Esophagus muscularis mucosa (tissue), 4 donors: ENCODE results near the gene RYR1. TPM values are rescaled to one million over a fixed set of nuclear protein-coding genes. Genes with fewer than 3 reads are reported as not detected.

ENCODE experiments used
- DNase-seq: peaks from one replicate; pipeline ENCODE4 v3.0.0-alpha.2; 2017; ENCODE audit errors: extremely low spot score
- H3K27ac ChIP-seq, 4 donors: fragments of 200-600 bp; sonication (generic); replicated peaks in 1 of 4; 1 replicate in 3 of 4; 2 replicates in 1 of 4; pipeline ENCODE4 v1.5.1; 2016 to 2019; ENCODE audit warnings: mild to moderate bottlenecking in 1 of 4
- H3K27me3 ChIP-seq, 4 donors: fragments of 200-600 bp; sonication (generic); one replicate each; pipeline versions ENCODE4 v1.5.1 to v1.6.0; 2016 to 2019
- H3K36me3 ChIP-seq, 4 donors: fragments of 200-600 bp; sonication (generic); one replicate each; pipeline ENCODE4 v1.5.1; 2016 to 2019
- H3K4me1 ChIP-seq, 4 donors: fragments of 200-600 bp; sonication (generic); one replicate each; pipeline ENCODE4 v1.5.1; 2016 to 2019
- H3K4me3 ChIP-seq, 4 donors: fragments of 200-600 bp; sonication (generic); 1 replicate in 2 of 4; 2 replicates in 2 of 4; pipeline ENCODE4 v1.5.1; 2016 to 2019; ENCODE audit warnings: mild to moderate bottlenecking in 4 of 4, moderate library complexity in 1 of 4
- H3K9me3 ChIP-seq, 4 donors: fragments of 200-600 bp; sonication (generic); 1 replicate in 3 of 4; 2 replicates in 1 of 4; pipeline ENCODE4 v1.5.1; 2016 to 2019
- EP300 ChIP-seq: sonication (generic); formaldehyde crosslinking; IDR thresholded peaks from one replicate; pipeline ENCODE4 v1.6.1; 2017; ENCODE audit warnings: antibody characterized with exemption
- POLR2A ChIP-seq: fragments of 450-650 bp; IDR thresholded peaks from one replicate; pipeline ENCODE4 v1.6.1; 2017; ENCODE audit warnings: antibody characterized with exemption, moderate library complexity, mild to moderate bottlenecking, low read depth
- POLR2AphosphoS5 ChIP-seq, 2 donors: sonication (generic); formaldehyde crosslinking; IDR thresholded peaks; one replicate each; pipeline ENCODE4 v1.6.1; 2017; ENCODE audit warnings: antibody characterized with exemption in 2 of 2
- WGBS: methylation state at CpG from one replicate; pipeline ENCODE4 v1.1.5; 2018; 5-methylcytosine and 5-hydroxymethylcytosine counted together
- intact Hi-C: fragments of 100-400 bp; cut with DNase I; formaldehyde crosslinking; loops from one replicate; pipeline ENCODE4 v1.15.1; 2023
- total RNA-seq, 4 donors: library from RNA; depleted of rRNA; stranded (reverse); fragments of >200 nt; gene quantifications; one replicate each; pipeline versions ENCODE4 v1.1.0 to v1.2.1, GENCODE V29; 2016
- TF ChIP-seq, protein P1 (sequence below), 3 experiments: fragments of 200-600 bp in 2 of 3; fragments of 450-650 bp in 1 of 3; sonication (generic) in 2 of 3; IDR thresholded peaks; one replicate each; pipeline ENCODE4 v1.5.1; 2017 to 2019; ENCODE audit warnings: antibody characterized with exemption in 3 of 3, mild to moderate bottlenecking in 2 of 3, moderate library complexity in 1 of 3

RYR1 gene
- total RNA-seq, 4 donors from 2014 or later, result 0.99 to 4.0 (median 2.7) TPM

DNA sequence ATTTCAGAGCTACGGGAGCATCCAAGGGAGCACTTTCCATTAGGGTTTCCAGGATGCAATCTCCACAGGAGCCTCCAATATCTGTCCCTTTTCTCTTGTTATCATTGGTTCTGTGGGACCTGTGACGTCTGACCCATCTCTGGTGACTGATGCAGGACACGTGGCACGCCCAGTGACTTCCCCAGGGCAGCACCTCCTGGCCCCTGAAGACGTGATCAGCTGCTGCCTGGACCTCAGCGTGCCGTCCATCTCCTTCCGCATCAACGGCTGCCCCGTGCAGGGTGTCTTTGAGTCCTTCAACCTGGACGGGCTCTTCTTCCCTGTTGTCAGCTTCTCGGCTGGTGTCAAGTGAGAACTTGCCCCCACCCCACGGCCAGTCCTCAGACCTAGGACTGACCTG is 25.5 kb downstream of the RYR1 start:
- Histone ChIP-seq H3K9me3 (no peaks in the 10 kb centered on the region), H3K27ac (no peak overlapping the region), H3K4me3 (no peak overlapping the region), H3K36me3 (no peaks in the 10 kb centered on the region), H3K4me1 (no peaks in the 10 kb centered on the region), H3K27me3 (peaks cover 0 to 20% (median 0%) of the 10 kb centered on the region in 4 donors)
- TF ChIP-seq POLR2A, result no peak
- no peak for TF ChIP-seq EP300
- TF ChIP-seq, protein P1, sequence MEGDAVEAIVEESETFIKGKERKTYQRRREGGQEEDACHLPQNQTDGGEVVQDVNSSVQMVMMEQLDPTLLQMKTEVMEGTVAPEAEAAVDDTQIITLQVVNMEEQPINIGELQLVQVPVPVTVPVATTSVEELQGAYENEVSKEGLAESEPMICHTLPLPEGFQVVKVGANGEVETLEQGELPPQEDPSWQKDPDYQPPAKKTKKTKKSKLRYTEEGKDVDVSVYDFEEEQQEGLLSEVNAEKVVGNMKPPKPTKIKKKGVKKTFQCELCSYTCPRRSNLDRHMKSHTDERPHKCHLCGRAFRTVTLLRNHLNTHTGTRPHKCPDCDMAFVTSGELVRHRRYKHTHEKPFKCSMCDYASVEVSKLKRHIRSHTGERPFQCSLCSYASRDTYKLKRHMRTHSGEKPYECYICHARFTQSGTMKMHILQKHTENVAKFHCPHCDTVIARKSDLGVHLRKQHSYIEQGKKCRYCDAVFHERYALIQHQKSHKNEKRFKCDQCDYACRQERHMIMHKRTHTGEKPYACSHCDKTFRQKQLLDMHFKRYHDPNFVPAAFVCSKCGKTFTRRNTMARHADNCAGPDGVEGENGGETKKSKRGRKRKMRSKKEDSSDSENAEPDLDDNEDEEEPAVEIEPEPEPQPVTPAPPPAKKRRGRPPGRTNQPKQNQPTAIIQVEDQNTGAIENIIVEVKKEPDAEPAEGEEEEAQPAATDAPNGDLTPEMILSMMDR (IDR thresholded peaks at IDR 0.05), result no peak
- TF ChIP-seq POLR2AphosphoS5 (IDR thresholded peaks at IDR 0.05), result no peak
- 81% methylated on average over 13 of the region's 13 CpGs for WGBS
- no peak for DNase-seq
- intact Hi-C loops, result no loop called here

- H3K4me3 ChIP-seq, result no peak overlapping the region
- DNase-seq, result no peak
- WGBS, result 90% methylated on average over 18 of the region's 18 CpGs
- no peaks in the 10 kb centered on the region for H3K9me3 ChIP-seq
- no peaks in the 10 kb centered on the region for H3K4me1 ChIP-seq
- no peak overlapping the region for H3K27ac ChIP-seq
- intact Hi-C loops, result no loop called here
- peaks cover 0 to 30% (median 0%) of the 10 kb centered on the region in 4 donors for H3K27me3 ChIP-seq
- H3K36me3 ChIP-seq, result no peaks in the 10 kb centered on the region
- TF ChIP-seq POLR2A (no peak), EP300 (no peak), POLR2AphosphoS5 (IDR thresholded peaks at IDR 0.05) (no peak)
- TF ChIP-seq, protein P1 (IDR thresholded peaks at IDR 0.05), result no peak
Measured at GRCh38 chr19:38463365-38463764, 29.9 kb downstream of the RYR1 start.

DNA sequence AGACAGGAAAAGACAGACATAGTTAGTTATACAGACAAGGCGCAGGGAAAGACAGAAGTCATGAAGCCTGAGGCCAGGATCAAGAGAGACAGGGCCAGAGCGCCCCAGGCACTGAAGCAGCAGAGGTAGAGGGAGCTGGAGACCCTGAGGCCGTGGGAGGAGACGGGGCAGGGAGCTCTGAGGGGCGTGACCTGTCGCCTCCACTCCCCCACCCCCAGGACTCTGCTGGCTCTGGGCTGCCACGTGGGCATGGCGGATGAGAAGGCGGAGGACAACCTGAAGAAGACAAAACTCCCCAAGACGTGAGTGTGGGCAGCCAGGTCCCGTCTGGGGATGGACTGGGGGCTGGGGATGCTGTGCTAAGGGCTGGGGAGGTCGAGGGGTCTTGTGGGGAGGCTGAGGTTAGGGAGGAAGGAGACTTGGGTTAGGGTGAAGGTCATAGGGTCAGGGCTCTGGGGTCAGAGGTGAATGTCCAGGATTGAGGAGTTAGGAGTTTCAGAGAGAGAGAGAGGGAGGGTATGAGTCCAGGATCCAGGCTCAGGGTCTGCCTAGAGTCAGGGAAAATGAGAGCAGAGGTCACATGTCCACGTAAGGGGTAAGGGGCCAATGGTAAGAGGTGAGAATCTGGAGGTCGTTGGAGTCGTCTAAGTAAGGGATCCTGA is 31.1 kb downstream of the RYR1 start:
- no peak for DNase-seq
- no peak overlapping the region for H3K4me3 ChIP-seq
- 62% methylated on average over 15 of the region's 15 CpGs for WGBS
- TF ChIP-seq POLR2AphosphoS5 (IDR thresholded peaks at IDR 0.05) (no peak), EP300 (no peak), POLR2A (no peak)
- TF ChIP-seq, protein P1 (IDR thresholded peaks at IDR 0.05), result no peak
- H3K9me3 ChIP-seq, result no peaks in the 10 kb centered on the region
- H3K27me3 ChIP-seq, result peaks cover 0 to 36% (median 0%) of the 10 kb centered on the region in 4 donors
- H3K27ac ChIP-seq, result no peak overlapping the region
- no peaks in the 10 kb centered on the region for H3K4me1 ChIP-seq
- intact Hi-C loops, result no loop called here
- H3K36me3 ChIP-seq, result no peaks in the 10 kb centered on the region

GRCh38 chr19:38466050-38466449 is 32.6 kb downstream of the RYR1 start:
- no peaks in the 10 kb centered on the region for H3K9me3 ChIP-seq
- TF ChIP-seq POLR2AphosphoS5 (IDR thresholded peaks at IDR 0.05) (no peak), POLR2A (no peak), EP300 (no peak)
- TF ChIP-seq, protein P1 (IDR thresholded peaks at IDR 0.05), result no peak
- H3K4me1 ChIP-seq, result no peaks in the 10 kb centered on the region
- intact Hi-C loops, result no loop called here
- WGBS, result 99% methylated on average over 15 of the region's 26 CpGs
- no peak overlapping the region for H3K27ac ChIP-seq
- no peak for DNase-seq
- peaks cover 0 to 31% (median 0%) of the 10 kb centered on the region in 4 donors for H3K27me3 ChIP-seq
- no peaks in the 10 kb centered on the region for H3K36me3 ChIP-seq
- H3K4me3 ChIP-seq, result no peak overlapping the region
